22Rv1 (cell line): ENCODE measurements around the gene TBC1D3B.
"Not testable (repeated sequence)": the region's sequence is repeated elsewhere in the genome, so short reads cannot be mapped to it uniquely, and the experiment has no call there.

ENCODE experiments used
- CTCF ChIP-seq: fragments of 450-650 bp; IDR thresholded peaks from 2 replicates; pipeline ENCODE4 v1.5.1; 2017; ENCODE audit warnings: mild to moderate bottlenecking
- ZFX ChIP-seq: fragments of 450-650 bp; IDR thresholded peaks from 2 replicates; pipeline ENCODE4 v1.6.1; 2017; ENCODE audit warnings: antibody characterized with exemption, borderline replicate concordance

- not testable (repeated sequence) for TF ChIP-seq CTCF, ZFX
Measured at GRCh38 chr17:36187943-36188665, 11.7 kb upstream of the TBC1D3B start.
